Stimulated activated CD4-positive, alpha-beta T cell treated with anti-CD3 and anti-CD28 coated beads, Interleukin-15, amount 100 ng/mL, for 24 hours (primary cell): ENCODE data around the gene CKM.
A peak's percentile ranks its signal among the peaks of the same experiment; 100 is the strongest.
"Not testable (repeated sequence)": the region's sequence is repeated elsewhere in the genome, so short reads cannot be mapped to it uniquely, and the experiment has no call there.

ENCODE experiments used
- DNase-seq: peaks from one replicate; pipeline ENCODE4 v3.0.0-alpha.2; 2020

The CKM gene

DNA sequence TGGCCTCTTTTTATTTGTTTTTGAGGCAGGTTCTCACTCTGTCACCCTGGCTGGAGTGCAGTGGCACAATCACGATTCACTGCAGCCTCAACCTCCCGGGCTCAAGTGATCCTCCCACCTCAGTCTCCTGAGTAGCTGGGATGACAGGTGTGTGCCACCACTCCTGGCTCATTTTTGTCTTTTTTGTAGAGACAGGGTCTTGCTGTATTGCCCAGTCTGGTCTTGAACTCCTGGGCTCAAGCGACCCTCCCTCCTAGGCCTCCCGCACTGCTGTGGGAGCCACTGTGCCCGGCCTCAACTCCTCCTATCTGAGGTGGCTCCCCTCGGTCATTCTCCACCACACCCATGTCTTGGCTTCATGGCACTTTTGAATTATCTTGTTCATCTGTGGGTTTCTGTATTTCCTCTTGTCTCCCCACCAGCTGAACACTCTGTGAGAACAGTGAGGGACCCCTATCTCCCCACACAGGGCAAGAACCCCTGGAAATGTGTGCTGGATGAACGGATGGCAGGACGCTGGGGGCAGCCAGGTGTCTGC, 7.9 kb downstream of the CKM start:
- no peak for DNase-seq

DNA sequence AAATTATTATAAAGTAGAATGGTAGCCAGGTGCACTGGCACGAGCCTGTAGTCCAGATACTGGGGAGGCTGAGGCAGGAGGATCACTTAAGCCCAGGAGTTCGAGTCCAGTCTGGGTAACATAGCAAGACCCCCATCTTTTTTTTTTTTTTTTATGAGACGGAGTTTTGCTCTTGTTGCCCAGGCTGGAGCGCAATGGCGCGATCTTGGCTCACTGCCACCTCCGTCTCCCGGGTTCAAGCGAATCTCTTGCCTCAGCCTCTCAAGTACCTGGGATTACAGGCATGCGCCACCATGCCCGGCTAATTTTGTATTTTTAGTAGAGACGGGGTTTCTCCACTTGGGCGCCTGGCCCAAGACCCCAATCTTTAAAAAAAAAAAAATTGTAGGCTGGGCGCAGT, 10.4 kb downstream of the CKM start:
- DNase-seq, result not testable (repeated sequence)

DNA sequence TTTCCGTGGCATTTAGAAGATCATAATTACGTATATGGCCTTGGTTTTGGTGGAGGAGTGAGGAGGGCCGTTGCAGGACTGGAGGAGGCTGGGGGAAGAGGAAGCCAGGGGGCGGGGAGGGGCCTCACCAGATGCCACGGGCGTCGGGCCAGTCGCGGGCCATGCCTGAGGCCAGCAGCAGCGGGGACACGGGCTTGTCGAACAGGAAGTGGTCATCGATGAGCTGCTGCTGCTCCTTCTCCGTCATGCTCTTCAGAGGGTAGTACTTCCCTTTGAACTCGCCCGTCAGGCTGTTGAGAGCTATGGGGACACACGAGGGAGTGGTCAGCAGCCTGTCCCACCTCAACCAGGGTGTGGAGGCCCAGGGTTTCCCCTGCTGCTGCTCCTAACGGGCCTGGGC, 11.1 kb downstream of the CKM start:
- DNase-seq, result no peak

DNA sequence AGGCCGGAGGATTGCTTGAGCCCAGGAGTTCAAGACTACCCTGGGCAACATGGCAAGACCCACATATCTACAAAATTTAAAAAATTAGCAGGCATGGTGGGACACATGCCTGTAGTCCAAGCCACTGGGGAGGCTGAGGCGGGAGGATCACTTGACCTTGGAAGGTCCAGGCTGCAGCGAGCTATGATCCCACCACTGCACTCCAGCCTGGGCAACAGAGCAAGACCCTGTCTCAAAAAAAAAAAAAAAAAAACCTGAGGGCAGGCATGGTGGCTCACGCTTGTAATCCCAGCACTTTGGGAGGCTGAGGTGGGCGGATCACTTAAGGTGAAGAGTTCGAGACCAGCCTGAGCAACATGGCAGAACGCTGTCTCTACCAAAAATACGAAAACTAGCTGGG, 13.4 kb downstream of the CKM start:
- DNase-seq, result not testable (repeated sequence)

DNA sequence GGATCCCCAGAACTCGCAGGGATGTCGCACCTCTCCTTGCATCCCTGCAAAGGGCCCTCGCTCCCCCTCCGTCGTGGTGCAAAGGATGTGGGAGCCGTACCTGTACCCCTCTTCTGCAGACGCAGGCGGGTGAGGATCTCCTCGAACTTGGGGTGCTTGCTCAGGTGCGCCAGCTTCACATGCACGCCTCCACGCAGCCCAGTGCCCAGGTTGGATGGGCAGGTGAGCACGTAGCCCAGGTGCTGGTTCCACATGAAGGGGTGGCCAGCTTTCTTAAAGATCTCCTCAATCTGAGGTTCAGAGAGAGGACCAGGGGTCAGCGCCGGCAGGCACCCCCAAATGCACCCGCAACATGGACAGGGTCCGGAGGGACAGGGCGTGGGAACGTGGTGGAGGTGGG, 15.3 kb downstream of the CKM start:
- no peak for DNase-seq

DNA sequence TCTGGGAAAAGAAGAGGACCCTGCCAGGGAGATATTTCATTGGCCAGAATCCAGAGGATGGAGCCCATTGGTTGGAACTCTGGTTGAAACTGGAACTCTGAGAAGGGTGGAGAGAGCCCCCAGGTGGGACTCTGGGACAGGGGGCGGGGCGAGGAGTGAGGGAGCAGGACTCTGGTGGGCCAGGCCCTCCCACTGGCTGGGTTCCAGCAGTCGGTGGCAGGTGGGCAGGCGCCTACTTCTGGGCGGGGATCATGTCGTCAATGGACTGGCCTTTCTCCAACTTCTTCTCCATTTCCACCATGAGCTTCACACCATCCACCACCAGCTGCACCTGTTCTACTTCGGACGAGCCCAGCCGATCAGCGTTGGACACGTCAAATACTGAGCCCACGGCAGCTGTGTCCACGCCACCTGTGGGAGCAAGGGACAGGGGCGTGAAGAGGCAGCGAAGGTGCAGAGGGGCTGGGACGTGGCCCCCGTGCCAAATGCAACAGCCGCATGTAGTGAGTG, 16.1 kb downstream of the CKM start:
- DNase-seq, result no peak

DNA sequence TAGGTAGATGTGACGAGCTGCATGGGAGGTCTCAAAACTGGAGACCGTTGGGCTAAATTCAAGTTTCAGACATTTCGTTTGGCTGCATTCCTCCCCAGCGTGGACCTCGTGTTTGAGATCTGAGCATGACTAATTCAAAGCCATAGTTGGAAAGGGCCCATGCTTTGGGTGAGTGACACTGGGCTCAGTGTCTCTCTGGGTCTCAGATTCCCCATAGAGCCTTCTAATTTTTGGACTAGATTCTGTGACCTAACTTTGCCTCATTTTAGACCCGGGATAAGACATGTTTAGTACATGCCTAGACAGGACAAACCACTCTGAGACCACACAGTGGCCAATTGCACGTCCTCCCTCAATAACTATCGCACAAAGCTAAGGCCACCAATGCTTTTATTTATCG, 16.6 kb downstream of the CKM start:
- no peak for DNase-seq

DNA sequence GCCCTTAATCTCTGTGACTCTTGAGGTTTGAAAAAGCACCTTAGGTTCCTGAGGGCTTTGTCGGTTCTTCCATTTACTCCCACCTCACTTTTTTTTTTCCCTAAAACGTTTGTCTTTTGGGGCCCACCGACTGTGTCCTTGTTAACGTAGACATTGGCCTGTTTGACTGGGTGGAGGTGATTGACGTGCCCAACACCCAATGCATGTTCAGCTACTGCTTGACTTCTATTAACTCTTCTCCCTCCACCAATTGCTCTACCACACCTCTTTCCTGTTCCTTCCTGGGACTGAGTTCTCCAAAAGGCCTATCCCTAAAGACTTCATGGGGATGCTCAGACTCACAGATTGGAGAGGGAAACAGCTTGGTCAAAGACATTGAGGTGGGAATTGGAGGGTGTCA, 17.3 kb downstream of the CKM start:
- DNase-seq, result no peak

DNA sequence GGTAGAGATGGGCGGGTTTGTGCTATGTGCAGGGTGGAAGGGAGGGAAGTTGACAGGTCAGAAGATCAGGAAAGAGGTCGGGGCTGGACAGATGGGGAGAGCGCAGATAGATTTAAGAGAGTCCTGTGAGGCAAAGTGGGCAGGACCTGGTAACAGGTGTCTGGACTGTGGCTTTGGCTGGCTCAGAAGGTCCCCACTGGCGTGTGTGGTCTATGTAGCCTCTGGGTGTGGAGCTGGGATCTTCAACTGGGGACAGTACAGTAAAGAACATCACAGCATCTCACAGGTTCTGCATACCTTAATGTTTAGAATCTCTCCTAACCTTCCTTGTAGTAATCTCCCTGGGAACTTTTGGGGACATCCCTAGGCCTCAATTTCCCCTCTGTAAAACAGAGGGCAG, 17.7 kb downstream of the CKM start:
- DNase-seq, result no peak

DNA sequence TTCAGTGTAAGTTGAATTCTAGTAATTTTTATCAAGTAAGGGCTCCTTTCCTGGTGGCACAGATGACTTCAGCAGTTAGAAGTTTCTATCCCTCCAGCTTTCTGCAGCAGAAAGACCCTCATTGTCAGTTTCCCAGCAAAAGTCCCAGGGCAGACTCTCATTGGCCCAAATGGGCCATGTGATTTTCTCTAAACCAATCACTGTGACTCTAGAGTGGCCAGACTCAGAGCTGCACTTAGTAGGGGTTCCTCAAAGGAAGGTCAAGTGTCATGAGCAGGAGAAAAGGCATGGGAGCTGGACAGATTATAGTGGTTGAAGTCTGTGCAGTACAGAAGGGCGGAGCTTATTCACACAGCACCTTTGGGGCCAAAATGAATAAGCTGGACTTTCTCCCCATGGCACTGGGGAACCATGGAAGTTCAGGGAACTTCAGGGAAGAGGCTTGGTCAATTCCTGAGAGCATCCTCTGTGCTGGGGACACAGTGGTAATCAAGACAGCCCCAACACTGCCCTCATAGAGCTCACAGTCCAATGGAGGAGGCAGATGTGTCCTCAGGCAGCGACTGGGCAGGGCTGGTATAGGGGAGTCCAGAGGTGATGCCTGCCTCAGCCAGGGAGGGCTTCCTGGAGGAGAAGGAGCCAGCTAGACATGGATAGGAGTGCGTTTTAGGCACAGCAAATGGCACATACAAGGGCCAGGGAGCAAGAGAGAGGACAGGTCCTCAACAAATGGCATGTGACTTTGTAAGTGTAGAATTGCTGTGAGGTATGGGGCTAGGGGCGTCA, 18.3 kb downstream of the CKM start:
- no peak for DNase-seq

DNA sequence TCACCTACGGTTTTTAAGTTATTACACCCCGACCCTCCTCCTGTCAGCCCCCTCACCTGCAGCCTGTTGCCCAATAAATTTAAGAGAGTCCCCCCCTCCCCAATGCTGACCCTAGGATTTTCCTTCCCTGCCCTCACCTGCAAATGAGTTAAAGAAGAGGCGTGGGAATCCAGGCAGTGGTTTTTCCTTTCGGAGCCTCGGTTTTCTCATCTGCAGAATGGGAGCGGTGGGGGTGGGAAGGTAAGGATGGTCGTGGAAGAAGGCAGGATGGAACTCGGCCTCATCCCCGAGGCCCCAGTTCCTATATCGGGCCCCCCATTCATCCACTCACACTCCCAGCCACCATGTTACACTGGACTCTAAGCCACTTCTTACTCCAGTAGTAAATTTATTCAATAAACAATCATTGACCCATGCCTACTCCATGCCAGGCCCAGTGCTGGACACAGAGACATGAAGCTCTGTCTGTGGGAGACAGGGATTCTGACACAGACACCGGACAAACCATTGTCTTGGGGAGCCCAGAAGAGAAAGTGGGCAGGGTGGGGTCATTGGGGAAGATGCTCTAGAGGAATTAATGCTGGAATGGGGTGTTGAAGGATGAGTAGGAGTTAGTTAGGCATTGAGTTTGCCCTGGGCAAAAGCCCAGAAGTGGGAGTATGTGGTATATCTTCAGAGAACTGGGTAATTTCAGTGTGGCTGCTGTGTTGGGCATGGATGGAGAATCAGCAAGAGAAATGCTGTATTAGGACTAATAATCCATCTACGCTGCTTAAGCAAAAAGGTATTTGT, 19.2 kb downstream of the CKM start:
- no peak for DNase-seq

DNA sequence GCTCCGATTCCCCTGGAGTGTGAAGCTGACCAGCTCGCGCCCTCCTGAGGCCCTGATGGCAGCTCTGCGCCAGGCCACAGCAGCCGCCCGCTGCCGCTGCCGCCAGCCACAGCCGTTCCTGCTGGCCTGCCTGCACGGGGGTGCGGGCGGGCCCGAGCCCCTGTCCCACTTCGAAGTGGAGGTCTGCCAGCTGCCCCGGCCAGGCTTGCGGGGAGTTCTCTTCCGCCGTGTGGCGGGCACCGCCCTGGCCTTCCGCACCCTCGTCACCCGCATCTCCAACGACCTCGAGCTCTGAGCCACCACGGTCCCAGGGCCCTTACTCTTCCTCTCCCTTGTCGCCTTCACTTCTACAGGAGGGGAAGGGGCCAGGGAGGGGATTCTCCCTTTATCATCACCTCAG, 20.3 kb downstream of the CKM start:
- DNase-seq, result no peak

DNA sequence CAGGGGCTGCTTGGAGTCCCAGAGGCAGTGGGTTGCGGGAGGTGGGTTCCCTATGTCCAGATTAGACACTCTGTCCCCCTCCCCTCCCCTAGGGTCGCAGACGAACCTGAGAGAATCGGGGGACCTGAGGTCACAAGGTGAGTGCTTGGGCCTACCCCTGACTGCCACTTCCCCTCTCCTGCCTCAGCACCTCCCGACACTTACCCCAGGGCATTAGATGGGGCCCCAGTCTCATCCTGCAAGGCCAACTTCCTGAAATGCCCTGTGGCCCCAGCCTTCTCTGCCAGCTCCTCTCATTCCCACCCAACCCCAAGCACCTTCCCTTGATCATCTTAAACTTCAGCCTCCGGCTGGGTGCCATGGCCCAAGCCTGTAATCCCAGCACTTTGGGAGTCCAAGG, 23.0 kb downstream of the CKM start:
- no peak for DNase-seq

DNA sequence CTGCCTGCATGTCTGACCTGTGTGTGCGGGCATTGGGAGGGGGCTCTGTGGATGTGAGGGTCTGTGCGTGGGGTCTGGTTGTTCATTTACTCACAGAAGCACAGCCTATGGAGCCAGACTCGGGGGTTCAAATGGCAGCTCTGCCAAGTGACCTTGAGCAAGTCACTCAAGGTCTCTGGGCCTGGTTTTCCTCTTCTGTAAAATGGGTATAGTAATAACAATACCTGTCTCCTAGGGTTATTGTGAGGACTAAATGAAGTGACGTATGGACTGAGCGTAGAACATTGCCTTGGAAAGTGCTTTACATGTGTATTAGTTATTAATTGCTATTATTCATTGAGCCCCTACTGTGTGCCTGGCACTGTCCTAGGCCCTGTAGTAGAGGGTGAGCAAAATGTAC, 24.4 kb downstream of the CKM start:
- no peak for DNase-seq

DNA sequence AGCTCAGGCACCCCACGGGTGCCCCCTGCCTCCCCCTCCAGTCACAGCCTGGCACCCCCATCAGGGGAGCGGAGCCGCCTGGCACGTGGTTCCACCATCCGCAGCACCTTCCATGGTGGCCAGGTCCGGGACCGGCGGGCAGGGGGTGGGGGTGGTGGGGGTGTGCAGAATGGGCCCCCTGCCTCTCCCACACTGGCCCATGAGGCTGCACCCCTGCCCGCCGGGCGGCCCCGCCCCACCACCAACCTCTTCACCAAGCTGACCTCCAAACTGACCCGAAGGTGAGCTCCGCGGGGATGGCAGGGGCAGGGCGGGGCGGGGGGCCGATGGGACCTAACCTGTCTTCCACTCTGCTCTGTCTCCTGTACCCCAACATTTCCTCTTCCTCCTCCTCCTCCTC, 25.0 kb downstream of the CKM start:
- no peak for DNase-seq

DNA sequence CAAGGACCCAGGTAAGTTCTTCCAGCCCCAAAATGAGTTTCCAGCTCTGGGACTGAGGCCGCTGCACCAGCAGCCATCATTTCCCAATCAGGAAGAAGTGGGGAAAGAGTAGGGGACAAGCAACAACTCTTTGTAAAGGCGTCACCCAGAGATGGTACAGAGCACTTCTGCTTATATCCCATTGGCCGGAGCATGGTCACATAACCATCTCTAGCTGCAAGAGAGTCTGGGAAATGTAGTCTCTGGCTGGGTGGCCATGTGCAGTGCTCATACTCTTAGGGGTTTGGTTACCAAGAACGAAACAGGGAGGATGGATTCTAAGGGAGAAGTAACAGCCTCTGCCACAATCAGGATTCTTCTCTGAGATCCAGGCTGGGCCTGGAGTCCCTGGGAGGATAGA, 26.3 kb downstream of the CKM start:
- no peak for DNase-seq

DNA sequence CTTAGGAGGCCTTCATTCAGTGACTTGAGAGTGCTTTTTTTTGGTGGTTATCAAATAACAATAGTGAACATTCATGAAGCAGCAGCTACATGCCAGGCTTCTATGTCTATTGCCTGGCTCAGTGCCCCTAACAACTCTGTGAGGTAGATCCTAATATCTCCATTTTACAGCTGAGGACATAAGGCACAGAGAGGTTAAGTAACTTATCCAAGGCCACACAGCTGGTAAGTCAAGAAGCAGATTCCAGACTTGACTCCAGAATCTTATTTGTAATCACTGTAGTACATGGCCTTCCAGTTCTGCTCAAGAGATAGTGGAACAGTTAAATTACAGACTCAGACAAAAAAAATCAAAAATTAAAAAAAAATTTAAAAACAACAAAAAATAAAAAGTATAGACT, 26.8 kb downstream of the CKM start:
- no peak for DNase-seq

DNA sequence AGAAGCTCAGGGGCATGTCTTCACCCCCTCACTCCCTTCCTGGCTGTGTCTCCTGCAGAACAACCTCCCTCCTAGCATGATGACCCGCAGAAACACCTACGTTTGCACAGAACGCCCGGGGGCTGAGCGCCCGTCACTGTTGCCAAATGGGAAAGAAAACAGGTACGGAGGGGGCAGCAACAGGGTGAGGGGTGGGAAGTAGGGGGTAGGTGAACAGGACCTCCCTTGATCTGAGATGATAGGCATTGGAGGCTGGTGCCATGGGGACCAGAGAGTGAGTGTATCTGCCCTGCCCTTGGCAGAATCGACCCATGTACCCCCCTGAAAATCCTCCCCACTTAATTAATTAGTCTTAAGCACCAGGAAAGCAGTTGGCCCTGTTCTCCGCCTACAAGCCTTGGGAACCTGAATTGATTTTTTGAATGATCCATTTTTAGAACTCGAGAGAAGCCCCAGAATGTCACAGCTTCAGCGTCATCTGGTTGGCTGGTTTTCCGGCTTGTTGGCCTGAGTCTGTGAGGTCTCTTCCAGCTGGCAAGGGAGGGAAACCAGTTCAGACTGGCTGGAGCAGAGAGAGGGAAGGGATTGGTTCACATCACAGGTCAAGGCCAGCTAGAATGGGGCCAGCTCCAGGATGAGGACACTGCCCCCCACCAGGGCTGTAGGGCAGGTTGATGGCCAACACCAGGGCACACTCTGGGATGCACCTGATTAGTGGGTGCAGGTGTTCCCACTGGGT, 28.2 kb downstream of the CKM start:
- no peak for DNase-seq

DNA sequence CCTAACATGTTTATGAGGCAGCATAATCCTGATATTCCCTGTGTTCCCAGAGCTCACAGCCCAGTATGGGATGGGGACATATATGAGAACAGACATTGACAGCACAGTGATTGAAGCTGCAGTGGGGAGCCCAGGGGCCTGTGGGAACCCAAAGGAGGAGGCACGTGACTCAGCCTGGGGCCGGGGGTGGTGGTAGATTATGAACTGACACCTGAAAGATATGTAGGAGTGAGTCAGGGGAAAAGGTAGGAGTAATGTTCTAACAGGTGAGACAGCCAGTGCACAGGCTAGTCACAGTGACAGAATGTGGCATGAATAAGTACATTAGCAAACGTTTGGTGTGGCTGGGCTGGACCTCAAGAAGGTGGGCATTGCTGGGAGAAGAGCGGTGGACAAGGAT, 29.0 kb downstream of the CKM start:
- peak; percentile 36 for DNase-seq

DNA sequence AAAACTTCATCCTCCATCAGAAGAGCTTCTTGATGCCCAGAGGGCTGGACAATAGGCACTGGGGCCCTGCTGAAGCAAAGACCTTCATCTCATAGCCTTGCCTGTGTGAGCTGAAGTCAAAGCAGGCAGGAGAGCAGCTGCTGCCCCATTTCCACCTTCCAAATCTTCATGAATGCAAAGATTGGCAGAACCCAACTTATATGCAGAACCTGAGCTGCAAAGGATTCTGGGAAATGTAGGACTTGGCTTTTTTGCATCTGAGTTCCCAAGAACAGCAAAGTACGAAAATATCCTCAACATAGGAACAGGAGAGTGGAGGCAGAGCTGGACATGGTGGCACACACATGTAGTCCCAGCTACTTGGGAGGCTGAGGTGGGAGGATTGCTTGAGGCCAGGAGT, 30.8 kb downstream of the CKM start:
- DNase-seq, result no peak

DNA sequence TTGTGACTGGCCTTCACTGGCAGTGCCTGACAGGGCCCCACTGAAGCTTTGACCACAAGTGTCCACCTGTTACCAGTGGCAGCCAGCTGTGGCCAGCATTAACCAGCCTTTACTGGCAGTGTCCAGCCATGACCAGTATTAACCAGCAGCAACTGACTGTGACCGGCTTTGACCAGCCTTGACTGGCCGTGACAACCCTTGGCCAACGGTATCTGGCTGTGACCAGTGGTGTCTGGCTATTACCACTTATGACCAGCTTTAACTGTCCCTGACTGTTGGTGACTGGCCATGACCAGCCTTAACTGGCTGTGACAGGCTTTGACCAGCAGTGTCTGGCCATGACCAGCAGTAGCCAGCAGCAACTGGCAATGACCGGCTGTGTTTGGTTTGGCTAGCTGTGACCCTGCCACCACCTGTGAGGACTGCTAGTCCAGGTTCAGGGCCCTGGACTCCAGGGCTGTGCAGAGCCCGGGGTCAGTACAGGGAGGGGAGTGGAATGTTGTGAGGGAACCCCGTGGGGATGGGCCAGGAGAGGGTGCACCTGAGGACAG, 32.2 kb downstream of the CKM start:
- no peak for DNase-seq

DNA sequence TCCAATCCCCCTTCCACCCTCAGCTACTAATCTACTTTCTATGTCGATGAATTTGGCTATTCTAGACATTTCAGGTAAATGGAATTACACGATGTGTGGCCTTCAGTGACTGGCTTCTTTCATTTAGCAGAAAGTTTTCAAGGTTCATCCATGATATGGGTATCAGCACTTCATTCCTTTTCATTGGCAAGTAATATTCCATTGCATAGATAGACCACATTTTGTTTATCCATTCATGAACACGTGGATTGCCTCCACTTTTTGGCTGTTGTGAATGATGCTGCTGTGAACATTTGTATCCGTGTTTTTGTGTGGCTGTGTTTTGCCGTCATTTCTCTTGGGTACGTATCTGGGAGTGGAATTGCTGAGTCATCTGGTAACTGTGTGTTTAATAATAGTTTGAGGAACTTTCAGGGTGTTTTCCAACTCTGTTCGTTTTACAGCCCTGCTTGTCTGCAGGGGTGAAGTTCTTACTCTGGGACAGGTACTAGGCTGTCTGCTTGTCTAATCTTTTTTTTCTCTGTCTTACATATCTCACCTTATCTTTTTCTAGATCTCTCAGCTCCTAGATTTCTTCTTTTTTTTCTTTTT, 39.1 kb downstream of the CKM start:
- no peak for DNase-seq

DNA sequence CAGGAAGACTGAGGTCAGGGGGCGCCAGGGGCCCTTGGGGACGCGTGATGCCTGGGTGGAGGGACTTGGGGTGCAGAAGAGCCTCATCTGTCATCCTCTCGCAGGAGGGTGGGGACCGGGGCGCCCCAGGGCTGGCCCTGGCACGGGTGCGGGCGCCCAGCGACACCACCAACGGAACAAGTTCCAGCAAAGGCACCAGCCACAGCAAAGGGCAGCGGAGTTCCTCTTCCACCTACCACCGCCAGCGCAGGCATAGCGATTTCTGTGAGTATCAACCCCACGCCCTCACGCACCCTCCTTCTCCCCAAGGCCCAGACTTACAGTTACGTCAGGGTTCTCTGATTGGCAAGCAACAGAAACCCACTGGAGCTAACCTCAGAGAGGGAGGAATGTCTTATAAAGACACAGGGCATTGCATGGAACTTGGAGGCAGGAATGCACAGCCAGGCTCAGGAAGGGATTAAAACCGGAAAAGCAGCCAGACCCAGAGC, 42.2 kb downstream of the CKM start:
- no peak for DNase-seq
